A673 (cell line): Measurements from ENCODE around the gene DLK2.

Source experiments
- EZH2 ChIP-seq: fragments of 200-600 bp; sonication (generic); IDR thresholded peaks from 2 replicates; pipeline ENCODE4 v1.6.1; 2017; ENCODE audit warnings: borderline replicate concordance, low read depth, mild to moderate bottlenecking, mixed read lengths, antibody characterized with exemption, low read length; ENCODE audit not compliant: poor library complexity, severe bottlenecking
- TF ChIP-seq, protein P1 (sequence below): fragments of 300-800, 200-600 bp; sonication (generic); conservative IDR thresholded peaks from 2 replicates; pipeline ENCODE4 v1.5.1; 2017; ENCODE audit warnings: low read depth, mild to moderate bottlenecking, antibody characterized with exemption, low read length, moderate library complexity, mixed read lengths

DNA sequence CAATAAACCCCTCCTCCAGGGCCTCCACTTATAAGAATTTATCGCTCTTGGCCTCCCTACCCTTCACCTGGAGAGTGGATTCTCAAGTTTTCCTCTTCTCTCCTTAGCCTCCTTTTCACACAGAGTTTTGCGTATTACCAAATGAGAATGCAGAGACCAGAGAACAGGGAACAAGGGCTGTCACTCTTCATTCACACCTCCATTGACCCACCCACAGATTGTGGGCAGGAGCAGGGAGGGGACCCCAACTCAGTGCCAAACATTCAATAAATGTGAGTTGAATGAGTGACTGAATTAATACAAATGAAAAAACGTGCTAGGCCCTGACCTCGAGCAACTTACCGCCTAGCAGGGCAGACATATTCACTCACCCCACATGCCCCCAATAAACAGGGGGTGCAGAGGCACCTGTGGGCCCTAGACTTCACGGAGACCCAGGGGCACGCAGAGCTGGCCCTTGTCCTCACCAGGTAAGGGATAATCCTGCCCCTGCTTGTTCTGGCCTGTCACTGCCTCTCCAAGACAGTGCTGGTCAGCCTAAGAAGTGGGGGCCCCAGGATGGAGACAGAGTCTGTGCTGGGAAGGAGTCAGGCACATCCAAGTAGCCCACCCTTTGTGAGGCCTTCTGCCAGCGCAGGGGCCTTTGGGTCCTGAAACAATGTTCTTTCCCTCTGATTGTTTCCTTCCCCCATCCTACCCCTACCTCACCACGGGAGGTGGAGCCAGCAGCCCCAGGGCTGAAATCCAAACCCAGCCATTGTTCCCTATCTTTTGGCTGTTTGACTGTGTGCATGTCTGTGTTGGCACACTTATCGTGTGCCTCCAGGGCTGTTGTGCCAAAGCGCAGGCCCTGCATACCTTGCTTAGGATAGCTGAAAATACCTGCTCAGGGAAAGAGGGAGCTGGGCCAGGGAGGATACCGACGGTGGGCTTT is 13.7 kb upstream of the DLK2 start:
- TF ChIP-seq, protein P1, sequence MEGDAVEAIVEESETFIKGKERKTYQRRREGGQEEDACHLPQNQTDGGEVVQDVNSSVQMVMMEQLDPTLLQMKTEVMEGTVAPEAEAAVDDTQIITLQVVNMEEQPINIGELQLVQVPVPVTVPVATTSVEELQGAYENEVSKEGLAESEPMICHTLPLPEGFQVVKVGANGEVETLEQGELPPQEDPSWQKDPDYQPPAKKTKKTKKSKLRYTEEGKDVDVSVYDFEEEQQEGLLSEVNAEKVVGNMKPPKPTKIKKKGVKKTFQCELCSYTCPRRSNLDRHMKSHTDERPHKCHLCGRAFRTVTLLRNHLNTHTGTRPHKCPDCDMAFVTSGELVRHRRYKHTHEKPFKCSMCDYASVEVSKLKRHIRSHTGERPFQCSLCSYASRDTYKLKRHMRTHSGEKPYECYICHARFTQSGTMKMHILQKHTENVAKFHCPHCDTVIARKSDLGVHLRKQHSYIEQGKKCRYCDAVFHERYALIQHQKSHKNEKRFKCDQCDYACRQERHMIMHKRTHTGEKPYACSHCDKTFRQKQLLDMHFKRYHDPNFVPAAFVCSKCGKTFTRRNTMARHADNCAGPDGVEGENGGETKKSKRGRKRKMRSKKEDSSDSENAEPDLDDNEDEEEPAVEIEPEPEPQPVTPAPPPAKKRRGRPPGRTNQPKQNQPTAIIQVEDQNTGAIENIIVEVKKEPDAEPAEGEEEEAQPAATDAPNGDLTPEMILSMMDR: no peak
- no peak for TF ChIP-seq EZH2
